Thoracic aorta (tissue), 2 donors: Measurements from ENCODE around the gene SEMA4D. TPM values are rescaled to one million over a fixed set of nuclear protein-coding genes. Genes with fewer than 3 reads are reported as not detected.

Source experiments
- ATAC-seq: fragments of 150-250 bp; one replicate; pipeline ENCODE4 v1.8.0; 2017; ENCODE audit warnings: low read depth; ENCODE audit not compliant: insufficient number of reproducible peaks, low FRiP score
- DNase-seq: peaks from one replicate; pipeline ENCODE4 v3.0.0-alpha.2; 2020; ENCODE audit warnings: low spot score
- H3K27ac ChIP-seq, 2 donors: fragments of 200-600 bp; sonication (generic); 1 replicate in 1 of 2; 2 replicates in 1 of 2; pipeline ENCODE4 v1.5.1; 2016; ENCODE audit warnings: mild to moderate bottlenecking in 2 of 2, moderate library complexity in 2 of 2
- H3K27me3 ChIP-seq: fragments of 200-600 bp; sonication (generic); replicated peaks from 2 replicates; pipeline ENCODE4 v1.6.0; 2016; ENCODE audit warnings: mild to moderate bottlenecking; ENCODE audit not compliant: insufficient read depth
- H3K36me3 ChIP-seq: fragments of 200-600 bp; sonication (generic); one replicate; pipeline ENCODE4 v1.5.1; 2016
- H3K4me1 ChIP-seq, 2 donors: fragments of 200-600 bp; sonication (generic); 1 replicate in 1 of 2; 2 replicates in 1 of 2; pipeline versions ENCODE4 v1.5.1 to v1.6.0; 2016; ENCODE audit warnings: low read depth in 2 of 2, mild to moderate bottlenecking in 1 of 2; ENCODE audit not compliant: control insufficient read depth in 1 of 2
- H3K4me3 ChIP-seq: fragments of 200-600 bp; sonication (generic); 2 replicates; pipeline ENCODE4 v1.5.1; 2016; ENCODE audit warnings: mild to moderate bottlenecking
- H3K9me3 ChIP-seq: fragments of 200-600 bp; sonication (generic); 2 replicates; pipeline ENCODE4 v1.5.1; 2016
- total RNA-seq, 2 donors: library from RNA; depleted of rRNA; stranded (reverse); fragments of >200 nt; gene quantifications; one replicate each; pipeline versions ENCODE4 v1.1.0 to v1.2.3, GENCODE V29; 2016
- TF ChIP-seq, protein P1 (sequence below): fragments of 200-600 bp; sonication (generic); IDR thresholded peaks from one replicate; pipeline ENCODE4 v1.5.1; 2019; ENCODE audit warnings: antibody characterized with exemption

The SEMA4D gene
- total RNA-seq, 2 donors from 2014 or later: 16.9 to 20.2 TPM

DNA sequence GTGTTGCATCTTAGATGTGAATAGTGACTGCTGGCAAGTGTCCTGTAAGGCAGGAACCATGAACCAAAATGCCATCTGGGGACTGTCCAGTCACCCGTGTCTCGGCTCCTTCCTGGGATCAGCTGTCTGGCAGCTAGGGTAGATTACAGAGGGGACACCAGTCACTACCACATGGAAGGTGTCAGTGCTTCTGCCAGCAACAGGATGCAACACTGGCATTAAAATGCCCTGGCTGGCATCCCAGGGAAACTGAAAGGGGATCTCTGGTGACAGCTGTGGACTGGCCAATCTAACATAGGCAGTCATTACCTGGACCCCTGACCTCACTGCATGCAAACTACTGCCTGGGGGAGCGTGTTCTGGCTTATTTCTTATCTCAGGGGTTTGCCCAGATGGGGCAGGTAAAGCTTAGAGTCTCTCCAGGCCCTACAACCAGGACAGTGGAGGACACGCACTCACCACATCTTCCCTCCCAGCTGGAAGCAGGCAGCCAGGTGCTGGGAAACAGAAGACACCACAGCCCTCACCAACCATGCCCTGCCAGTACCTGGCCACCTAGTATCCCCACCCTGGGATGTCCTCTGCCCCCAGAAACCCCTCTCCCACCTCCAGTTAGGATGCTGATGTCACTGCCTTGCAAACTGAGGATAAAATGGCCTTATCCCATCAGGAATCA lies 83.8 kb downstream of the SEMA4D start:
- Histone ChIP-seq H3K36me3 (no peaks in the 10 kb centered on the region), H3K4me1 (peaks cover 0 to 5% of the 10 kb centered on the region in 2 donors), H3K27me3 (no peaks in the 10 kb centered on the region), H3K27ac (no peak overlapping the region), H3K9me3 (no peaks in the 10 kb centered on the region), H3K4me3 (no peak overlapping the region)
- TF ChIP-seq, protein P1, sequence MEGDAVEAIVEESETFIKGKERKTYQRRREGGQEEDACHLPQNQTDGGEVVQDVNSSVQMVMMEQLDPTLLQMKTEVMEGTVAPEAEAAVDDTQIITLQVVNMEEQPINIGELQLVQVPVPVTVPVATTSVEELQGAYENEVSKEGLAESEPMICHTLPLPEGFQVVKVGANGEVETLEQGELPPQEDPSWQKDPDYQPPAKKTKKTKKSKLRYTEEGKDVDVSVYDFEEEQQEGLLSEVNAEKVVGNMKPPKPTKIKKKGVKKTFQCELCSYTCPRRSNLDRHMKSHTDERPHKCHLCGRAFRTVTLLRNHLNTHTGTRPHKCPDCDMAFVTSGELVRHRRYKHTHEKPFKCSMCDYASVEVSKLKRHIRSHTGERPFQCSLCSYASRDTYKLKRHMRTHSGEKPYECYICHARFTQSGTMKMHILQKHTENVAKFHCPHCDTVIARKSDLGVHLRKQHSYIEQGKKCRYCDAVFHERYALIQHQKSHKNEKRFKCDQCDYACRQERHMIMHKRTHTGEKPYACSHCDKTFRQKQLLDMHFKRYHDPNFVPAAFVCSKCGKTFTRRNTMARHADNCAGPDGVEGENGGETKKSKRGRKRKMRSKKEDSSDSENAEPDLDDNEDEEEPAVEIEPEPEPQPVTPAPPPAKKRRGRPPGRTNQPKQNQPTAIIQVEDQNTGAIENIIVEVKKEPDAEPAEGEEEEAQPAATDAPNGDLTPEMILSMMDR: no peak
- ATAC-seq (no peak), DNase-seq (no peak)

- H3K27me3 ChIP-seq: no peaks in the 10 kb centered on the region
- DNase-seq (no peak), ATAC-seq (no peak)
- H3K4me1 ChIP-seq: peaks cover 0 to 5% of the 10 kb centered on the region in 2 donors
- TF ChIP-seq, protein P1: no peak
- H3K9me3 ChIP-seq: no peaks in the 10 kb centered on the region
- H3K36me3 ChIP-seq: no peaks in the 10 kb centered on the region
- H3K4me3 ChIP-seq: no peak overlapping the region
- no peak overlapping the region for H3K27ac ChIP-seq
Observed at GRCh38 chr9:89412951-89413350, 85.0 kb downstream of the SEMA4D start.

- TF ChIP-seq, protein P1: no peak
- H3K27me3 ChIP-seq: no peaks in the 10 kb centered on the region
- DNase-seq: no peak
- ATAC-seq: no peak
- peaks cover 0 to 5% of the 10 kb centered on the region in 2 donors for H3K4me1 ChIP-seq
- H3K36me3 ChIP-seq: no peaks in the 10 kb centered on the region
- no peak overlapping the region for H3K4me3 ChIP-seq
- H3K27ac ChIP-seq: no peak overlapping the region
- H3K9me3 ChIP-seq: peaks cover under 1% of the 10 kb centered on the region
Observed at GRCh38 chr9:89412541-89412940, 85.4 kb downstream of the SEMA4D start.

- TF ChIP-seq, protein P1: no peak
Observed at GRCh38 chr9:89411759-89412158, 86.2 kb downstream of the SEMA4D start.

DNA sequence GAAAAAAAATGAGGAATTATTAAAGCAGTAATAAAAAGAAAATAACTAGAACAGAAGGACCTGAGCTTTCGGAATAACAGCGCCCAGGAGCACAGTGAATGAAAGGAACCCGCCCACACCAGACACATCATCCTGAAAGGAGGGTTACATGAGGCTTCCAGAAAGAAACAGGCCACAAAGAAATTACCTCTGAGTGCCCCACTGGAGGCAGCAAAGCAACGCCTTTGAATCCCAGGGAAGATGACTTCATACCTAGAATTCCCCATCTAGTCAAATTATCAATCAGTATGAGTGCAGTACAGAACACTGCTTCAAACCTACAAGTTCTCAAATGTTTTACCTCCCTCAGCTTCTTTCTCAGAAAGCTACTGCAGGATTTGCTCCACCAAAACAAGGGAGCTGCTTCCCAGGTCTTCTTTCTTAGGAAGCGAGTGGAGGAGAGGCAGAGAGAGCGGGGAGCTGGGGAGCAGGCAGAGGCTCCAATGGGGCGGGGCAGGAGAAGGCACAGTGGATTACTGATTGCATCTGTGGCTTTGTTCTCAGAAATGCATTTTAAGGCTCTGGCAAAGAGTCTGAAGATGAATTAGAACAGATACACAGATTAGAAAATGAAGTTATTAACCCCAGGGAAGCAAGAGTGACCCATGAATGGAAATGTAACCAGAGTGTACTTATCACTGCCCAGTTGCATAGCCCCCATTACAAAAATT lies 87.1 kb downstream of the SEMA4D start:
- no peak for ATAC-seq
- H3K27ac ChIP-seq: no peak overlapping the region
- DNase-seq: no peak
- TF ChIP-seq, protein P1: no peak
- no peaks in the 10 kb centered on the region for H3K36me3 ChIP-seq
- H3K9me3 ChIP-seq: peaks cover 5% of the 10 kb centered on the region
- no peak overlapping the region for H3K4me3 ChIP-seq
- H3K4me1 ChIP-seq: peaks cover 0 to 5% of the 10 kb centered on the region in 2 donors
- H3K27me3 ChIP-seq: no peaks in the 10 kb centered on the region

More at GRCh38 chr9:89411759-89412158, 86.2 kb downstream of the SEMA4D start:
- H3K9me3 ChIP-seq: peaks cover 5% of the 10 kb centered on the region
- no peak overlapping the region for H3K4me3 ChIP-seq
- DNase-seq (no peak), ATAC-seq (no peak)
- peaks cover 0 to 5% of the 10 kb centered on the region in 2 donors for H3K4me1 ChIP-seq
- H3K27ac ChIP-seq: no peak overlapping the region
- H3K36me3 ChIP-seq: no peaks in the 10 kb centered on the region
- no peaks in the 10 kb centered on the region for H3K27me3 ChIP-seq
